Lung (tissue), 12 donors: ENCODE results near the gene KCTD8. TPM values are rescaled to one million over a fixed set of nuclear protein-coding genes. Genes with fewer than 3 reads are reported as not detected.

Experiments used
- ATAC-seq: fragments of 200-7000 bp; cut with Tn5 transposase; one replicate; pipeline ENCODE4 v1.9.1; 2020; ENCODE audit warnings: moderate number of reproducible peaks; ENCODE audit not compliant: insufficient read depth, low FRiP score
- DNase-seq, 3 donors: peaks; one replicate each; pipeline ENCODE4 v3.0.0-alpha.2; 2013 to 2017
- H3K27ac ChIP-seq, 2 donors: one replicate each; pipeline ENCODE4 v1.5.1; 2013; ENCODE audit warnings: mild to moderate bottlenecking in 2 of 2, moderate library complexity in 2 of 2, control low read depth in 1 of 2, inconsistent platforms in 1 of 2, low read depth in 1 of 2, low read length in 1 of 2
- H3K27me3 ChIP-seq, 3 donors: one replicate each; pipeline ENCODE4 v1.5.1; 2013; ENCODE audit warnings: low read length in 2 of 3; ENCODE audit not compliant: control insufficient read depth in 3 of 3, insufficient read depth in 3 of 3
- H3K36me3 ChIP-seq, 4 donors: one replicate each; pipeline ENCODE4 v1.5.1; 2013; ENCODE audit warnings: low read length in 4 of 4, mild to moderate bottlenecking in 1 of 4, moderate library complexity in 1 of 4; ENCODE audit not compliant: control insufficient read depth in 4 of 4, insufficient read depth in 4 of 4
- H3K4me1 ChIP-seq, 5 donors: one replicate each; pipeline ENCODE4 v1.5.1; 2013; ENCODE audit warnings: low read length in 5 of 5, mild to moderate bottlenecking in 2 of 5, moderate library complexity in 1 of 5; ENCODE audit not compliant: control insufficient read depth in 5 of 5, insufficient read depth in 5 of 5
- H3K4me3 ChIP-seq: one replicate; pipeline ENCODE4 v1.5.1; 2013; ENCODE audit warnings: mild to moderate bottlenecking, control low read depth, moderate library complexity
- H3K9ac ChIP-seq, 2 donors: one replicate each; pipeline ENCODE4 v1.5.1; 2013; ENCODE audit warnings: low read length in 2 of 2, control low read depth in 1 of 2; ENCODE audit not compliant: insufficient read depth in 1 of 2
- H3K9me3 ChIP-seq, 4 donors: one replicate each; pipeline ENCODE4 v1.5.1; 2013; ENCODE audit warnings: low read length in 3 of 4, mild to moderate bottlenecking in 1 of 4, moderate library complexity in 1 of 4; ENCODE audit not compliant: control insufficient read depth in 4 of 4, insufficient read depth in 3 of 4
- WGBS, 2 donors: extraction: QIAGEN DNeasy Blood & Tissue Kit; methylation state at CpG; one replicate each; pipeline ENCODE4 v1.1.7; 2013; 5-methylcytosine and 5-hydroxymethylcytosine counted together
- polyA plus RNA-seq, 2 donors: library from polyadenylated mRNA; stranded (reverse); fragments of 200-250 nt; gene quantifications; one replicate each; pipeline ENCODE4 v1.2.1, GENCODE V29; 2013
- total RNA-seq, 2 donors: library from RNA; depleted of rRNA in 1 of 2; stranded (reverse); fragments of >200 nt in 1 of 2; gene quantifications; one replicate each; pipeline ENCODE4 v1.2.1, GENCODE V29; 2014 to 2021
- TF ChIP-seq, protein P1 (sequence below): IDR thresholded peaks from 2 replicates; pipeline ENCODE4 v1.5.1; 2012; ENCODE audit warnings: mild to moderate bottlenecking; ENCODE audit errors: control extremely low read depth, extremely low read depth
- donor health status: control.
- donor health status: control.
- donor health status: Bipolar disorder and iron deficiency.
- donor health status: healthy.
- donor health status: DM: yes; HTN: yes; CAD: no.

The KCTD8 gene
- total and polyA plus RNA-seq, 4 donors, result 0.02 to 0.17 (median 0.10) TPM

DNA sequence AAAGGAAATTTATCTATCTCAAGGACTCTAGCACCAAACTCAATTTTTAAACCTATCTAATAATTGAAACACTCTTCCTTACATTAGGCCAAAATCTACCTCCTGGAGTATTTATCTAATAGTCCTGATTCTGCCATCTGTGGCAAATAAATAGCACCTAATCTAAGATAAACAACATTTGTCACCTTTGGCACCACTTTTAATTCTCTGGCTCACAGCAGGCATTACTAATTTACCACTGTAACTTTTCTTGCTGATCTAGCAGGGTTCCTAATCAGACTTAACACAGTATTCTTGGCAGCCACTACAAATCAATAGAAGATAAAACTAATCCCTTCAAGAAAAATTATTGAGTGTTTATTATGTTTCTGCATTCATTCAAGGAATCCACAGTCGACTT lies 161.1 kb downstream of the KCTD8 start:
- no peak overlapping the region for H3K27ac ChIP-seq
- H3K36me3 ChIP-seq, result no peaks in the 10 kb centered on the region
- H3K27me3 ChIP-seq, result no peaks in the 10 kb centered on the region
- no peak for DNase-seq
- no peaks in the 10 kb centered on the region for H3K4me1 ChIP-seq
- TF ChIP-seq, protein P1, sequence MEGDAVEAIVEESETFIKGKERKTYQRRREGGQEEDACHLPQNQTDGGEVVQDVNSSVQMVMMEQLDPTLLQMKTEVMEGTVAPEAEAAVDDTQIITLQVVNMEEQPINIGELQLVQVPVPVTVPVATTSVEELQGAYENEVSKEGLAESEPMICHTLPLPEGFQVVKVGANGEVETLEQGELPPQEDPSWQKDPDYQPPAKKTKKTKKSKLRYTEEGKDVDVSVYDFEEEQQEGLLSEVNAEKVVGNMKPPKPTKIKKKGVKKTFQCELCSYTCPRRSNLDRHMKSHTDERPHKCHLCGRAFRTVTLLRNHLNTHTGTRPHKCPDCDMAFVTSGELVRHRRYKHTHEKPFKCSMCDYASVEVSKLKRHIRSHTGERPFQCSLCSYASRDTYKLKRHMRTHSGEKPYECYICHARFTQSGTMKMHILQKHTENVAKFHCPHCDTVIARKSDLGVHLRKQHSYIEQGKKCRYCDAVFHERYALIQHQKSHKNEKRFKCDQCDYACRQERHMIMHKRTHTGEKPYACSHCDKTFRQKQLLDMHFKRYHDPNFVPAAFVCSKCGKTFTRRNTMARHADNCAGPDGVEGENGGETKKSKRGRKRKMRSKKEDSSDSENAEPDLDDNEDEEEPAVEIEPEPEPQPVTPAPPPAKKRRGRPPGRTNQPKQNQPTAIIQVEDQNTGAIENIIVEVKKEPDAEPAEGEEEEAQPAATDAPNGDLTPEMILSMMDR, result no peak
- H3K9ac ChIP-seq, result no peak overlapping the region
- 45 to 63% methylated on average over 1 of the region's 1 CpG for WGBS, 2 donors
- no peaks in the 10 kb centered on the region for H3K9me3 ChIP-seq
- no peak for ATAC-seq
- no peak overlapping the region for H3K4me3 ChIP-seq

GRCh38 chr4:44279469-44279868 lies 169.1 kb downstream of the KCTD8 start:
- no peaks in the 10 kb centered on the region for H3K9me3 ChIP-seq
- WGBS, 2 donors, result 42 to 49% methylated on average over 1 of the region's 1 CpG
- H3K4me3 ChIP-seq, result no peak overlapping the region
- TF ChIP-seq, protein P1, result no peak
- DNase-seq (no peak), ATAC-seq (no peak)
- no peaks in the 10 kb centered on the region for H3K4me1 ChIP-seq
- H3K27me3 ChIP-seq, result no peaks in the 10 kb centered on the region
- no peak overlapping the region for H3K9ac ChIP-seq
- H3K36me3 ChIP-seq, result no peaks in the 10 kb centered on the region
- H3K27ac ChIP-seq, result no peak overlapping the region

DNA sequence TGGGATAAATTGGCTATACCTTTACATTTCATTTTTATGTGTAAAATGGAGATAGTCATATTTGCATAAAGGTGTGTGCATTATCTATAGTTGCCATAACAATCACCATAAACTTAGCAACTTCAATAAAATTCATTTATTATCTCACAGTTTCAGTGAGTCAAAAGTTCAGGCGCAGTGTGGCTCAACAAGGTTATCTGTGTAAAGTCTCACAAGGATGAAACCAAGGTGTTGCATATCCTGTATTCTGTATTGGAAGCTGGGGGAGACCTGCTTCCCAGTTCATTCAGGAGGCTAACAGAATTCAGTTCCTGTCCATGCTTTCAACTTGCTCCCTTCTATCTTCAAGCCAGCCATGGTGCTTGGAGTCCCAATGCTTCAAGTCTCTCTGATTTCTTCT lies 169.5 kb downstream of the KCTD8 start:
- WGBS, 2 donors, result 91 to 97% methylated on average over 1 of the region's 1 CpG

More for the DNA sequence above, 169.5 kb downstream of the KCTD8 start:
- H3K4me1 ChIP-seq, result no peaks in the 10 kb centered on the region
- DNase-seq (no peak), ATAC-seq (no peak)
- H3K36me3 ChIP-seq, result no peaks in the 10 kb centered on the region
- TF ChIP-seq, protein P1, result no peak
- H3K9ac ChIP-seq, result no peak overlapping the region
- H3K4me3 ChIP-seq, result no peak overlapping the region
- H3K27ac ChIP-seq, result no peak overlapping the region
- no peaks in the 10 kb centered on the region for H3K27me3 ChIP-seq
- H3K9me3 ChIP-seq, result no peaks in the 10 kb centered on the region
